ENCODE data around the gene RPL7L1.
"Not testable (repeated sequence)": the region's sequence is repeated elsewhere in the genome, so short reads cannot be mapped to it uniquely, and the experiment has no call there.

Gene RPL7L1

DNA sequence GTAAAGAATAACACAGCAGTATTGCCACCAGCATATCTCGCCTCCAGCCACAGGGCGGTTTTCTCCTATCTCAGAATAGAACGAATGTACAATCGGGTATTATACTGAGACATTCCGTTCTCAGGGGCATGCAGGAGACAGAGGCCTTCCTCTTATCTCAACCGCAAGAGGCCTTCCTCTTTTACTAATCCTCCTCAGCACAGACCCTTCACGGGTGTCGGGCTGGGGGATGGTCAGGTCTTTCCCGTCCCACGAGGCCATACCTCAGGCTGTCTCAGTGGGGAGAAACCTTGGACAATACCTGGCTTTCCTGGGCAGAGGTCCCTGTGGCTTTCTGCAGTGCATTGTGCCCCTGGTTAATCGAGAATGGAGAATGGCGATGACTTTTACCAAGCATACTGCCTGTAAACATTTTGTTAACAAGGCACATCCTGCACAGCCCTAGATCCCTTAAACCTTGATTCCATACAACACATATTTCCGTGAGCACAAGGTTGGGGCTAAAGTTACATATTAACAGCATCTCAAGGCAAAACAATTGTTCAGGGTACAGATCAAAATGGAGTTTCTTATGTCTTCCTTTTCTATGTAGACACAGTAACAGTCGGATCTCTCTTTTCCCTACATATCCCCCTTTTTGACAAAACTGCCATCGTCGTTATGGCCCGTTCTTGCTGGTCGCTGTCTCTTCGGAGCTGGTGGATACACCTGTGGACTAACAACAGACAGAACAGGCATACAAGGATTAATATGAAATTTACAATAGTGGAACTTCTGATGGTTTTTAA lies 14.8 kb downstream of the RPL7L1 start:
- not testable (repeated sequence) for DNase-seq

DNA sequence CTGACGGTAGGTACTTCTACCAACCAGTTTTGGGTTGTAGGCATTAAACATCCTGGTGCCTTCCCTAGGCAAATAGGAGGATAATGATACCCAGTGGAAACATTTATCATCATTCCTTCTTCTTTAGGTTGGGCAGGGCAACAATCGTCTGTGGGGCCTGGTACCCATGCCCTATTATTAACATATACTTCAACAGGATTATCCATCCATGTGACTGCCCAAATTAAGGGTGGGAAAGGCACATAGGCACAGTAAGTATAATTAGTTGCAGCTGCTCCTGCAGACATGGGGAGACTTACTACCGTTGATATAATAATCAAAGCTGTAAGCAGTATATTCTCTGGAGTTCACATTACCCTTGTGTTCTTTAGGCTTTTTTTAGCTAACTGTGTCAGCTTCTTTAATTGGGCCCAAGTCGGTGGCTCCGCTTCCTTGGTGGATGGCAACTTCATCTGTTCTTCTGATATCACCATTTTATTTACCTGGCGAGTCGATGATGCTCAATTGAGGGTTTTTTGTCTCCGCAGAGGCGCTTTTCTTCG lies 16.8 kb downstream of the RPL7L1 start:
- DNase-seq = no peak

DNA sequence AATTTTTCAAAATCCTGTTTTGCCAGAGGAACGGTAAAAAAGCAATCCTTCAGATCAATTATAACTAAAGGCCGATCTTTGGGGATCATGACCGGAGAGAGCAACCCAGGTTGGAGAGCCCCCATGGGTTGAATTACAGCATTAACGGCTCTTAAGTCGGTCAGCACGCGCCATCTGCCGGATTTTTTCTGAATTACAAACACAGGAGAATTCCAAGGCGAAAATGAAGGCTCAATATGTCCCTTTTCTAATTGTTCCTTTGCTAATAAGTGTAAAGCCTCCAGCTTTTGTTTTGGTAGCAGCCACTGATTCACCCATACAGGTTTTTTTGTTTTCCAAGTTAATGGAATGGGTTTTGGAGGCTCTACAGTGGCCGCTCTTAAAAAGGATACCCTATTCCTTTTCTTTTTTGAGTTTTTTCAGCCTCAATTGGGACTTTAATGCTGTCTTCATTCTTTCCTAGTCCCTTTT lies 19.5 kb downstream of the RPL7L1 start:
- DNase-seq = peak; percentile 60

DNA sequence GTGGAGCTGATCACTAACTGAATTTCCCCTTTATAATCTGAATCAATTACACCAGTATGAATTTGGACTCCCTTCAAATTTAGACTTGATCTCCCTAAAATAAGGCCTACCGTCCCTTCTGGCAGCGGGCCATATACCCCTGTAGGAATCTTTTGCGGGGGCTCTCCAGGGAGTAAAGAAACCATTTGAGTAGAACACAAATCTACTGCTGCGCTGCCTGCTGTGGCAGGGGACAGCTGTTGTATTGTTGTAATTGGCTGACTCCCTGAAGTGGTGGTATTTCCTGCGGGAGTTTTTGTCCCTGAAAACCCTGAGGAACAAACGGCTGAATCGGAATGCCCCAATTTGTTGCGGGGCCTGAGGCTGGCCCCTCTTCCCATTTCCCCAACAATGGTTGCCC lies 20.5 kb downstream of the RPL7L1 start:
- DNase-seq = no peak

DNA sequence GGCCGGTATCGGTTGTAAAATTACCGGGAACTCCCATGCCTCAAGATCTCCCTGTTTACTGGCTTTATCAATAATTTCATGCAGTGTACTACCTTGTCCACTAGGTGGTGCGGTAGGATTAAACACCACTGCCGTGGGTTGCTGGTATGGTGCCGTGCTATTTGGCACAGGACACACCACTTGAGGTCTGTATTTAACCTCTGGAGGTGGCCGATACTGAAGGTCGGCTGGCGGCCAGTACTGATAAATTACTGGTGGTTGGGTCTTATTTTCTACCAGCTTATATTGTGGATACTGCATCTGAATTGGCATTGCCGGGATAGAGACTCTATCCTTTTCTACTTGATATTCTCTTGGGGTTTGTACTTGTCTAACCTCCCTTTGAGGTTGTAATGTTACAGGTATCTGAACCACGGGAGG lies 22.1 kb downstream of the RPL7L1 start:
- DNase-seq = peak; percentile 45

DNA sequence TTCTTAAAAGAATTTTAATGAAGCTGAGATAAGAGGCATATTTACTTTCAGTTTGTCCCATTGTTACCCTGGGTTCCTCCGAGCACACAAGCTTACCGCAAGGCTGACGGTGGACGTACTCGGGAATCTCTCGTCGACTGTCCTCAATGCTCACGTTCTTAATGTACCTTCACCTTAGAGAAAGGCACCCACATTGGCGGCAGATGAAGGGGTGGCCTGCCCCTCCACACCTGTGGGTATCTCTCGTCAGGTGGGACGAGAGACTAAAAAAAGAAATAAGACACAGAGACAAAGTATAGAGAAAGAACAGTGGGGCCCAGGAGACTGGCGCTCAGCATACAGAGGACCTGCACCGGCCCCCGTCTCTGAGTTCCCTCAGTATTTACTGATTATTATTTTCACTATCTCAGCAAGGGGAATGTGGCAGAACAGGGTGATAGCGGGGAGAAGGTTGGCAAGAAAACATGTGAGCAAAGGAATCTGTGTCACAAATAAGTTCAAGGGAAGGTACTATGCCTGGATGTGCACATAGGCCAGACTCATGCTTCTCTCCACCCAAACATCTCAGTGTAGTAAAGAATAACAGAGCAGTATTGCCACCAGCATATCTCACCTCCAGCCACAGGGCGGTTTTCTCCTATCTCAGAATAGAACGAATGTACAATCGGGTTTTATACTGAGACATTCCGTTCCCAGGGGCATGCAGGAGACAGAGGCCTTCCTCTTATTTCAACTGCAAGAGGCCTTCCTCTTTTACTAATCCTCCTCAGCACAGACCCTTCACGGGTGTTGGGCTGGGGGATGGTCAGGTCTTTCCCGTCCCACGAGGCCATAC lies 23.2 kb downstream of the RPL7L1 start:
- DNase-seq = not testable (repeated sequence)

DNA sequence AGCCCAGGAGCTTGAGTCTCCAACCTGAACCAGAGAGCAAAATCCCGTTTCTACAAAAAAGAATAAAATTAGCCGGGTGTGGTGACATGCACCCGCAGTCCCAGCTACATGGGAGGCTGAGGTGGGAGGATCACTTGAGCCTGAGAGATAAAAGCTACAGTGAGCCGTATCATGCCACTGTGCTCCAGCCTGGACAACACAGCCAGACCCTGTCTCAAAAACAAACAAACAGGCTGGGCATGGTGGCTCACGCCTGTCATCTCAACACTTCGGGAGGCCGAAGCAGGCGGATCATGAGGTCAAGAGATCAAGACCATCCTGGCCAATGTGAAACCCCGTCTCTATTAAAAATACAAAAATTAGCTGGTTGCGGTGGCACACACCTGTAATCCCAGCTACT lies 25.1 kb downstream of the RPL7L1 start:
- DNase-seq = no peak

DNA sequence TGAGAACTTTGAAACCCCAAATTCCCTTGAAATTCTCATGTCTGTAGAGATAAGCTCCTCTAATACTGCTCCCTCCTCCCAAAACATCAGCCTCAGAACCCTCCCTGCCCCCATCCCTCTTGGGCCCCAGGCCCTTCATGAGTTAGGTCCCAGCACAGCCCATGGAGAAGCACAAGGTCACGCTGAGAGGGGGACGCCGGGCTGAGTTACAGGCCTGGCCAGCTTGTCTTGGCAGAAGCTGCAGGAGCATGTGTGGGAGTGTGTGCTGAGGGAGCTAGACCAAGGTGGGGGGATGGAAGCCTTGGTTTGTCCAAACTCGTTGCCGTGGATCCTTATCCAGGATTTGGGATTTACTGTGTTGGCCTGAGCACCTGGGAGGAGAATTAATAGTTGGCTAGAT lies 27.9 kb downstream of the RPL7L1 start:
- no peak for DNase-seq

DNA sequence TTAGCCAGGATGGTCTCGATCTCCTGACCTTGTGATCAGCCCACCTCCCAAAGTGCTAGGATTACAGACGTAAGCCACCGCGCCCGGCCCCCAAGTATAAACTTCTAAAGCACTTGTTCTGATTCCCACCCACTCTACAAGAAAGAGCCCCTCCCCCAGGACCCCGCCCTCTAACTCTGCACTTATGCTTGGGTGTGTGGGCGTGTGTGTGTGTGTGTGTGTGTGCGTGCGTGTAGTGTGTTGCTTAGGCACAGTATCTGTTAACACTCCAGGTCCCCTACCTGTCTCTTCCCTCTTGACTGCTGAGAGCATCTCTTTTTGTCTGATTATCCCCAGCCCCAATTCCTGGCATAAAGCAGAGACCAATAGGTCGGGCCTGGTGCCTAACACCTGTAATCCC lies 30.4 kb downstream of the RPL7L1 start:
- no peak for DNase-seq

DNA sequence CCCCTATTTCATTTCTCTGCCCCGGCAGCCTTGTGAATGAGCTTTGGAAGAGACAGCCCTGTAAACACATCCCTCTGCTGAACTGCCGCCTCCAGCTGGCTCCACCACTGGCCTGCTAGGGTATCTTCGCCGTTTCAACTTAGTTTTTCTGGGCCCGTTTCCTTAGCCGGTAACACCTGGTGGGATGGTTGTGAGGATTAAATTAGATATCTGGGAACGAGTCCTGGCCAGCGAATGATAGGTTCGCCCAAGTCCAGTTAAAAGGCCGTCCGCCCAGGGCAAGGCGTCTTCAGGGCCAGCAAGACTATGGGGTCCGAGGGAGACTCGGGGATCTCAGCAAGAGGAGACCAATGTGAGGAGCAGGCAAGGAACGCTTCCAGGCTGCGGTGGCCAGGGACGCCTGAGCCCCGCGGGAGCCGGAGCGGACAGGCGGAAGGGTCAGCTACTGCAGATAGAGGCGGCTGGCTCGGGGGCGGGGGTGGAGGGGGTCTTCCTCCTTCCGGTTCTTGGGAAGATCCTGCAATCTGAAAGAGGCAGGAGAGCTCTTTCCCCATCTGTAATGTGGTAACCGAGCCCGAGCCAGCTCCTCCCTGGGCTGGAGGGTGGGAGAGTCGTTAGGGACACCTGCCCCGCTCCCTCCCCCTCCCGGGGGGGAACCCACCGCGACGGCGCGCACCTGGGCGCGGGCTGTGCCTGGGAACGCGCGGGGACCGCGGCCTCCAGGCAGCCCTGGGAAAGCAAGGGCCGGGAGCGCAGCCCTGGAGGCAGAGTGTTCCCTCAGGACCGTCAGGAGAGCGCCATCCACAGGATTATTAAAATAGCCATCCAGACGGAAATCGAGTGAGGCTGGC lies 32.0 kb downstream of the RPL7L1 start:
- no peak for DNase-seq

DNA sequence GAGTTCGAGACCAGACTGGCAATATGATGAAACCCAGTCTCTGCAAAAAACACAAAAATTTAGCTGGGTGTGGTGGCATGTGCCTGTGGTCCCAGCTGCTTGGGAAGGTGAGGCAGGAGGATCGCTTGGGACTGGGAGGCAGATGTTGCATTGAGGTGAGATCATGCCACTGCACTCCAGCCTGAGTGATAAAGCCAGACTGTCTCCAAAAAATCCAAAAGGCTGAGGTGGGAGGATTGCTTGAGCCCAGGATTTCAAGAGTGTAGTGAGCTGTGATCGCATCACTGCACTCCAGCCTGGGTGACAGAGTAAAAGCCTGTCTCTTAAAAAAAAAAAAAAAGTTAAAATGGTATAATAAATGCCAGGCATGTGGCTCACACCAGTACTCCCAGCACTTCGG lies 35.1 kb downstream of the RPL7L1 start:
- DNase-seq = no peak

DNA sequence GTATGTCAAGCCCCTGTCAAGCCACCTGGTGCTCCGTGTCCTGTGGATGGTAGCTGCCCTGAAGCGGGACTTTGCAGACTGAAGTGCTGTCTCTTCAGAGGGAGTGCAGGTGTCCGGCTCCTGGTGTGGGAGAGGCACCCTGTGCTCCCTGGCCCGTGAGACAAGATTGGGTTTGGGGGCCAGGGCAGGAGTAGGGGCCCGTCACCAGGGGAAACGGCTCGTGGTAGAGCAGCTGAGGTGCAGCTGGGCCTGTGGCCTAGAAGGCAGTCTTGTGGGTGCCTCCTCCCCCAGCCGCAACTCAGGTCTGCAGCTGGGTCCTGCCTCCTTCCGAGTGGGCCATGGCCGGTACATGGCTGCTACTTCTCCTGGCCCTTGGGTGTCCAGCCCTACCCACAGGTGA lies 36.3 kb downstream of the RPL7L1 start, which contains the start of gene PTCRA:
TSS of gene PTCRA (plus strand) at position 322 of the 400 bp plus-strand sequence. CDS start at position 339, 17 bp downstream.
- no peak for DNase-seq

DNA sequence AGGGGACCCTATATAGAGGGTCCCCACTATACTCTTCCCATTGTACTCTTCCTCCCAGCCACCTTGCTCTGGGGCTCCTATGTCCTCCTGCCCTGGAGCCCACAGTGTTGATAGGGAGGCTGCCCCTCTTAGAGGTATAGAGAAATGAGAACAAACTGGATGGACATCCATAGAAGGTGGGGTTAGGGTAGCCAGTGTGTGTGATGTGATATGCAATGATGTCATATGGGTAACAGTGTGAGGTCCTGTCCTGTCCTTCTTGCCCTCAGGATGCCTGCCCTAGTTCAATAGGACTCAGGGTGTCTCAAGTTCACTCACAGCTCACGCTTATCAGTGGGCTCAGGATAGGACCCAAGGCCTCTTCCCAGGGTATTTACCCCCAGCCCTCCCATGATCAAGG lies 36.9 kb downstream of the RPL7L1 start:
- no peak for DNase-seq

DNA sequence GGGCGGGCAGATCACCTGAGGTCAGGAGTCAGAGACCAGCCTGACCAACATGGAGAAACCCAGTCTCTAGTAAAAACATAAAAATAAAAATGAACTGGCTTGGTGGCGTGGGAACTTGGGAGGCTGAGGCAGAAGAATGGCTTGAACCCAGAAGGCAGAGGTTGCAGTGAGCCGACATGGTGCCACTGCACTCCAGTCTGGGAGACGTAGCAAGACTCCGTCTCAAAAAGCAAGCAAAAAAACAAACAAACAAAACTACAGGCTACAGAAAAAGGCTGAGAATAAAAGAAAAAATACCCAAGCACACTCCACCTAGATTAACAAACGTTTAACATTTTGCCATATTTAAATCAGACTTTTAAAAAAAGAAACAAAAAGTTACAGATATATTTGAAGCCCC lies 42.4 kb downstream of the RPL7L1 start:
- DNase-seq = no peak

DNA sequence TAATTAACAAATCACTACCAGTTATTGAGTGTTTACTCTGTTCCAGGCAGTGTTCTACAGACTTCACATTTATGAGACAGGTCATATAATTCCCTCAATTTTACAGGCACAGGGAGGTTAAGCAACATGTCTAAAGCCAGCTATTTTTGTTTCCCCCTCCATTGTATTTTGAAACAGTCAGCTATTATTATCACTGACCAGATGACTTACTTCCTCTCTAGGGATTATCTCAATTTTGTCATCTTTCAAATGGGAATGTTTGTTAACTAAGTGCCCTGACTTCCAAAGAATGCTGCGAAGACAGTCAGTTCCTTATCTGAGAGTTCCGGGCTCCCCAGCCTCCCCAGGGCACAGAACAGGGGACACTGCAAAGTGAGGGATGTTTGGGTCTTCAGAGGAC lies 44.2 kb downstream of the RPL7L1 start:
- DNase-seq = no peak

DNA sequence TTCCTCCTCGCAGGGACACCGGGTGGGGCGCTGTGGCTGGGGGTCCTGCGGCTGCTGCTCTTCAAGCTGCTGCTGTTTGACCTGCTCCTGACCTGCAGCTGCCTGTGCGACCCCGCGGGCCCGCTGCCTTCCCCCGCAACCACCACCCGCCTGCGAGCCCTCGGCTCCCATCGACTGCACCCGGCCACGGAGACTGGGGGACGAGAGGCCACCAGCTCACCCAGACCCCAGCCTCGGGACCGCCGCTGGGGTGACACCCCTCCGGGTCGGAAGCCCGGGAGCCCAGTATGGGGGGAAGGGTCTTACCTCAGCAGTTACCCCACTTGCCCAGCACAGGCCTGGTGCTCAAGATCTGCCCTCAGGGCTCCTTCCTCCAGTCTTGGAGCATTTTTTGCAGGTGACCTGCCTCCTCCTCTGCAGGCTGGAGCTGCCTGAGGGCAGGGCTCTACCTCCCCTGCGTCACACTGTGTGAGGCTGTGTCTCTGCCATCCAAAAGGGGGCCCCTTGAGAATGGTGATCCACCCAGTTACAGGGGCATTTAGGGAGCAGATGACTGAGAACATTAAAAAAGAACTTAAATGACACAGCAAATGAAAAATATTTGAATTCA lies 45.9 kb downstream of the RPL7L1 start:
- no peak for DNase-seq

DNA sequence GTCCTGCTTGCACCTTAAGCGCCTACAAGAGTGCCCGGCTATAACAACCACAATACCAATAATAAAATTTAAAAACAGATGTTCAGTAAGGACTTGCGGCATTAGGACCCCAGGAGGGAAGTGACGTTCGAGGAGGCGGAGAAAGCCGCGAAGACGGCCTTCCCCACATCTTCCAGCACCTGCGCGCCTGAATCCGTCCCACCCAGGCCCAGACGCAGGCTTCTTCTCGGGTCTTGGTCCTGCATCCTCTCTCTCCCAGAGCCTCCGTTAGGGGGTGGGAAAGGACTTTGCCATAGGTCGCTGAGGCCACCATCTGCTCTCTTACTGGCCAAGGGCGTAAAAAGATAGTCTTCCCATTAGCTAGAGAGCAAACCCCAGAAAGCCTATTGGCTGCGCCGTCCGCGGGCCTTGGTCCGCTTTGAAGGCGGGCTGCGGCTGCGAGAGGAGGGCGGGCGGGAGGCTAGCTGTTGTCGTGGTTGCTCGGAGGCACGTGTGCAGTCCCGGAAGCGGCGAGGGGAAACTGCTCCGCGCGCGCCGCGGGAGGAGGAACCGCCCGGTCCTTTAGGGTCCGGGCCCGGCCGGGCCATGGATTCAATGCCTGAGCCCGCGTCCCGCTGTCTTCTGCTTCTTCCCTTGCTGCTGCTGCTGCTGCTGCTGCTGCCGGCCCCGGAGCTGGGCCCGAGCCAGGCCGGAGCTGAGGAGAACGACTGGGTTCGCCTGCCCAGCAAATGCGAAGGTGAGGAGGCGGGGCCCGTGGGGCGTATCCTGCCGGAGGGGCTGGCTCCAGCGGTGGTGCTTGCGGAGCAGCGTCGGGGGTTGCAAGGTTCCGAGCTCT lies 49.8 kb downstream of the RPL7L1 start, which contains the start of gene CNPY3:
TSS of gene CNPY3 (plus strand) at position 495 of the 835 bp plus-strand sequence. CDS start at position 586, 91 bp downstream.
- DNase-seq = peak; percentile 90

DNA sequence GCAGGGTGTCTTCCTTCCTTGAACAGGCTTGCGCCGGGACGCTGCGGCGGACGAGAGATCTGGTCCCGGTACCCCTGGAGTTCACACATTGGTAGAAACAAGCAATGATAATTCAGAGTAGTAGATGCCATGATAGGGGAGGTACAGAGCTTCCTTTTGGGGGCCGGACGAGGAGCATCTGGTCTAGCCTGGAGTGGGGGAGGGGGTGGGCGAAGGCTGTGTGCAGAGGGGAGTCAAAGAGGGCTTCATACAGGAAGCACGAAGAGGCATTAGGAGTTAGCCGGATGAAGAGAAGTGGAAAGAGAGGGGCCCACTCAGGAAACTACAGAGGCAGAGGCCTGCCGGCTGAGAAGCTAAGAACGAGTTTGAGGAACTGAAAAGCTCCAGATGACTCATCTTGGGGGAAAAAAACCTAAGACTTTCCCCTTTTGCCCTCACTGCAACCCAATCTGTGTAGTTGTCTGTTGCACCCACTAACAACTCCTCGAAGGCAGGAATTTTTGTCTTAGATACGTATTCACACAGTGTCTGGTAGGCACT lies 50.5 kb downstream of the RPL7L1 start:
- DNase-seq = peak; percentile 53

DNA sequence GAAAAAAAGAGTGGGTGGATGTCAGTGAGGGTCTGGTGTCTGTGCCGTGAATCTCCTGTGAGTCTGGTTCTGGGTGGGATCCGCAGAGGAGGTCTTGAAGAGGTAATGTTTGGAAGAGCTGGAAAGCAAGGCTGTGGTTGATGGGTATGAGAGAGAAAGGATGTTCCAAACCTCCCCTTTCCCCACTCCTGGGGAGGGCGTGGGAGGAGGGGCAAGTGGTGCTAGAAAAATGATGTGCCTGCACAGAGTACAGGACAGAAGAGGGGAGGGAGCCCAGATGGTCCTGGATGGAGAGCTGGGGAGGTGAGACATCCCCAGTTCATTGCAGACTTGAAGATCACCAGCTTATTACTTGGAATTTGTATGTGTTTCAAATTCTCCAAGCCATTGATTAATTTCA lies 53.0 kb downstream of the RPL7L1 start:
- no peak for DNase-seq

DNA sequence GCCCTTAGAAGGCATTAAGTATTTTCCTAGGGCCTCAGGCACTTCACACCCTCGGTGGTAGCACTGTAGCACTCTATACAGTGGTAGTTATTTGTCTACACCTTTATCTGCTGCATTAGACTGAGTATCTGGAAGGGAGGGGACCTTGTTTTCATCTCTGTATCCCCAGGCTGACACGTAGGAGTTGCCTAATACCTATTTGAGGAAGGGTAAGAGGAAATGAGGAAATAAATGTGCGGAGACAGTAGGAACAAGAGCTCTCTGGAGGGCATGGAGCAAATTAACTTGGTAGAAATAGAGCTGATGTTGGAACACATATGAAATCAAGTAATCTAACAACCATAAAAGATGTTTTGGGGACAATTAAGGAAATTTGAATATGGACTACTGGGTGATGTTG lies 53.8 kb downstream of the RPL7L1 start:
- no peak for DNase-seq

DNA sequence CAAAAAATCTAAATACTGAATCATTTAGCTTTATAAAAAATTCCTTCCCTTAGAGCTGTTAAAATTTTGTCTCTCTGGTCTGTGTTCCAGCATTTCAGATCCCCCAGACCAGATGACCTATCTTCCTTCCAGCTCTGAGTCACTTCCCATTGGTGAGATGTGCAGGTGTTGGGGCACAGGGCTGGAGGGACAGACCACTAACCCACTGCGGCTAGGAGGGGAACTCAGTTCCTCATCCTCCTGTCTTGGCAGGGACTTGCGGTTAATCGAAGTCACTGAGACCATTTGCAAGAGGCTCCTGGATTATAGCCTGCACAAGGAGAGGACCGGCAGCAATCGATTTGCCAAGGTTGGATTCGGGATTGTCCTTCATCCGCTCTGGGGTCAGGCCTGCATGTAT lies 55.9 kb downstream of the RPL7L1 start:
- no peak for DNase-seq

Measured in stimulated activated CD4-positive, alpha-beta T cell treated with anti-CD3 and anti-CD28 coated beads, Interleukin-4, amount 100 ng/mL, for 1 hour (primary cell).